ENCODE results near the gene FILIP1.

DNA sequence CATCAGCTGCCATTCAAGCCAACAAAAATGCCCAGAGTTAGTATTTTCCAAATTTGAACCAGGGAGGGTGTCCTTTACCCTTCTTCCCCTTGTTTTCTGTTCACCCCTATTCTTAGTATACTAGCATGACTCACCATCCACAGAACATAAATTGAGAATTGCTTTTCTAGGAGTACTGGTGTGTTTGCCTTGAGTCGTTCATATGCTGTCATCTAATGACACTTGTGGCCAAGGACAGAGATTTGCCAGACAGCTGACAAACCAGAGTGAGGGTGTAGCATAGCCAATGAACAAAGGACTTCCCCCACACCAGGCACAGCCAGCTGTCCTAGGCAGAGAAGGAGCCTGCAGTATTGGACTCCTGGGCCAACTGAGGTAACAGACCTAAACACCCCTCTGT is 62.2 kb downstream of the FILIP1 start:
- TF ChIP-seq CTCF (IDR thresholded peaks at IDR 0.05) (no peak), POLR2A (IDR thresholded peaks at IDR 0.05) (no peak), EP300 (IDR thresholded peaks at IDR 0.05) (no peak)

Data from suprapubic skin (tissue), 3 donors.